B cell (primary cell): ENCODE data around the gene LIMCH1.

Source experiments
- EZH2 ChIP-seq: IDR thresholded peaks from 2 replicates; pipeline ENCODE4 v1.6.1; 2012; ENCODE audit warnings: borderline replicate concordance, low read depth, mild to moderate bottlenecking, moderate library complexity, low read length; ENCODE audit not compliant: insufficient read depth, poor library complexity, severe bottlenecking
- TF ChIP-seq, protein P1 (sequence below): fragments of 200-600 bp; IDR thresholded peaks from one replicate; pipeline ENCODE4 v1.8.0; 2022; ENCODE audit warnings: antibody characterized with exemption, mild to moderate bottlenecking

DNA sequence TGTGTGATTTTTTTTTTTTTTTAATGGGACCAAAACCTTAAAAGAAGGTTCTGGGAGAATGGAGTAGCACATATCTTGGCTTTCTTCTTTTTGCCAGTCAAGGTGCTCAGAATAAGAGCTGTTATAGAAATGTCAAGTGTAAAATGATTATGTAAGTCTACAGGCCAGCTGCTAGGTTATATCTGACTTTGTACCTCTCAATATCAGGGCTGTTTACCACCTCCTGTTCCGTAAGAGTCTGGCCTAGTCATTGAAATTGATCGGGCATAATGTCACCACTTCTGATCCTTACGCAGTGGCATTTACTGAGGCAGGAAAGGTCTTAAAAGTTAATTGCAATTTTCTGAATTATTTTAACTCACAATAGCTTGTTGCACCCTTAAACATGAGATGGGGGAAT is 41.1 kb downstream of the LIMCH1 start:
- TF ChIP-seq, protein P1, sequence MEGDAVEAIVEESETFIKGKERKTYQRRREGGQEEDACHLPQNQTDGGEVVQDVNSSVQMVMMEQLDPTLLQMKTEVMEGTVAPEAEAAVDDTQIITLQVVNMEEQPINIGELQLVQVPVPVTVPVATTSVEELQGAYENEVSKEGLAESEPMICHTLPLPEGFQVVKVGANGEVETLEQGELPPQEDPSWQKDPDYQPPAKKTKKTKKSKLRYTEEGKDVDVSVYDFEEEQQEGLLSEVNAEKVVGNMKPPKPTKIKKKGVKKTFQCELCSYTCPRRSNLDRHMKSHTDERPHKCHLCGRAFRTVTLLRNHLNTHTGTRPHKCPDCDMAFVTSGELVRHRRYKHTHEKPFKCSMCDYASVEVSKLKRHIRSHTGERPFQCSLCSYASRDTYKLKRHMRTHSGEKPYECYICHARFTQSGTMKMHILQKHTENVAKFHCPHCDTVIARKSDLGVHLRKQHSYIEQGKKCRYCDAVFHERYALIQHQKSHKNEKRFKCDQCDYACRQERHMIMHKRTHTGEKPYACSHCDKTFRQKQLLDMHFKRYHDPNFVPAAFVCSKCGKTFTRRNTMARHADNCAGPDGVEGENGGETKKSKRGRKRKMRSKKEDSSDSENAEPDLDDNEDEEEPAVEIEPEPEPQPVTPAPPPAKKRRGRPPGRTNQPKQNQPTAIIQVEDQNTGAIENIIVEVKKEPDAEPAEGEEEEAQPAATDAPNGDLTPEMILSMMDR = no peak
- TF ChIP-seq EZH2 = no peak
